LNCAP (cell line): ENCODE results near the gene PIBF1.

ENCODE experiments used
- CTCF ChIP-seq: fragments of 450-650 bp; IDR thresholded peaks from 2 replicates; pipeline ENCODE4 v1.5.1; 2017; ENCODE audit warnings: mild to moderate bottlenecking

The PIBF1 gene

GRCh38 chr13:72760189-72760588 lies 21.7 kb upstream of the PIBF1 start:
- TF ChIP-seq CTCF = no peak

GRCh38 chr13:72763411-72763810 lies 18.5 kb upstream of the PIBF1 start:
- TF ChIP-seq CTCF = no peak

- no peak for TF ChIP-seq CTCF
Observed at GRCh38 chr13:72774019-72774418, 7.9 kb upstream of the PIBF1 start.

- TF ChIP-seq CTCF = no peak
Observed at GRCh38 chr13:72782717-72783116, 784 bp downstream of the PIBF1 start.

GRCh38 chr13:72788831-72789230 lies 6.9 kb downstream of the PIBF1 start:
- TF ChIP-seq CTCF = no peak

- no peak for TF ChIP-seq CTCF
Observed at GRCh38 chr13:72792640-72793039, 10.7 kb downstream of the PIBF1 start.

GRCh38 chr13:72798817-72799216 lies 16.9 kb downstream of the PIBF1 start:
- no peak for TF ChIP-seq CTCF

GRCh38 chr13:72804301-72804700 lies 22.4 kb downstream of the PIBF1 start:
- TF ChIP-seq CTCF = no peak
